GM10248 (cell line): ENCODE results near the gene FNTB.

Experiments
- CTCF ChIA-PET: fragments of 300-600 bp; sonication (Branson Sonifier 250); formaldehyde crosslinking; extraction: SDS; loops from one replicate; lab custom pipeline; 2021; ENCODE audit warnings: antibody characterized with exemption; lab: Yijun Ruan, JAX
- POLR2A ChIA-PET: fragments of 350-650 bp; sonication (Branson Sonifier 250); formaldehyde crosslinking; extraction: SDS; loops from one replicate; lab custom pipeline; 2020; ENCODE audit warnings: antibody characterized with exemption; lab: Yijun Ruan, JAX
- DNase-seq: peaks from one replicate; pipeline ENCODE4 v3.0.0; 2012; ENCODE audit errors: extremely low spot score
- TF ChIP-seq, protein P1 (sequence below): IDR thresholded peaks from 2 replicates; pipeline ENCODE4 v1.5.1; 2012; ENCODE audit warnings: mild to moderate bottlenecking, low read depth; ENCODE audit errors: extremely low read depth, missing control alignments, control extremely low read depth

Gene FNTB

DNA sequence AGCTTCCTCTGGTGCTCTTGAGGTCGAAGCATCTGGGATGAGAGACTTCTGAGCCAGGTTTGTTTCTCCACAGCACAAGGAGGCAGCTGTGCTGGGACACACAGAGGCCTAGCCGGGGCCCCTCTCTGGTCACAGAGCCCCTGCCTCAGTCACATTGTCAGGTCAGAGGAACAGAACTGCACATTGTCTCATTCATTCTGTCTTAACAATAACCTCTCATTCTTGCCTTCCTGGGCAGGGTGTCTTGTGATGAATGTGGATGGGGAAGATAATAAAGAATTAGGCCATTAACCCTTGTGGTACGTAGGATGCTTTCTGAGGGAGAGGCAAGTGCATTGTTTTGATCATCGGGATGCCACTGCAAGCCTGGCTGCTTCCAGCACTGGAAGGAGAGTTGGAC lies 29.8 kb downstream of the FNTB start:
- TF ChIP-seq, protein P1, sequence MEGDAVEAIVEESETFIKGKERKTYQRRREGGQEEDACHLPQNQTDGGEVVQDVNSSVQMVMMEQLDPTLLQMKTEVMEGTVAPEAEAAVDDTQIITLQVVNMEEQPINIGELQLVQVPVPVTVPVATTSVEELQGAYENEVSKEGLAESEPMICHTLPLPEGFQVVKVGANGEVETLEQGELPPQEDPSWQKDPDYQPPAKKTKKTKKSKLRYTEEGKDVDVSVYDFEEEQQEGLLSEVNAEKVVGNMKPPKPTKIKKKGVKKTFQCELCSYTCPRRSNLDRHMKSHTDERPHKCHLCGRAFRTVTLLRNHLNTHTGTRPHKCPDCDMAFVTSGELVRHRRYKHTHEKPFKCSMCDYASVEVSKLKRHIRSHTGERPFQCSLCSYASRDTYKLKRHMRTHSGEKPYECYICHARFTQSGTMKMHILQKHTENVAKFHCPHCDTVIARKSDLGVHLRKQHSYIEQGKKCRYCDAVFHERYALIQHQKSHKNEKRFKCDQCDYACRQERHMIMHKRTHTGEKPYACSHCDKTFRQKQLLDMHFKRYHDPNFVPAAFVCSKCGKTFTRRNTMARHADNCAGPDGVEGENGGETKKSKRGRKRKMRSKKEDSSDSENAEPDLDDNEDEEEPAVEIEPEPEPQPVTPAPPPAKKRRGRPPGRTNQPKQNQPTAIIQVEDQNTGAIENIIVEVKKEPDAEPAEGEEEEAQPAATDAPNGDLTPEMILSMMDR: no peak
- CTCF ChIA-PET: interaction anchor here (1.0 to 16.6 kb wide), 4 partner anchors 8 to 27 kb away, joined by 4 to 162 read pairs (median 6); partner anchors contain the start of gene FNTB
- no peak for DNase-seq
- POLR2A ChIA-PET: no interaction called here

DNA sequence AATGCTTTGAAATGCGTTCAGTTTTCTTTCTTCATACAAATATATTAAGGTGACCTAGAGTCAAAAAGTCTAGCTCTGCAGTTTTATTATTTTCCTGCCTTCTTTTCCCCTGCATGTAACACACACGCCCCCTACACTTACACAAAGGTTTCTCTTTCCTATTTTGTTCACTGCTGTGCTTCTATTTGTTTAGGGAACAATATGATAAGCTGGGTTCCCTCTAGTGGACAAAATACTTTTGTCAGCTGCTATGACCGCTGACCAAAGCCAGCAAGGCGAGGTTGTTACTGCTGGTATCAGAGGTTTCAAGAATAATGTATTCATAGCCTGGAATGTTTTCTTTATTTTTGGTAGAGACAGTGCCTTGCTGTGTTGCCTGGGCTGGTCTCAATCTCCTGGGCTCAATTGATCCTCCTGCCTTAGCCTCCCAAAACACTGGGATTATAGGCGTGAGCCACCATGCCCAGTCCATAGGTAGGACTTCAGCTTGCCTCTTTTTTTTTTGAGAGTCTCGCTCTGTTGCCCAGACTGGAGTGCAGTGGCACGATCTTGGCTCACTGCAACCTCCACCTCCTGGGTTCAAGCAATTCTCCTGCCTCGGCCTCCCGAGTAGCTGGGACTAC lies 33.4 kb downstream of the FNTB start:
- ChIA-PET POLR2A (interaction anchor here (1.1 kb wide), 1 partner anchor 34 kb away, joined by 3 read pairs; the partner anchor contains the start of gene FNTB), CTCF (interaction anchor here (0.6 to 16.6 kb wide), 24 partner anchors 9 to 264 kb away, joined by 3 to 162 read pairs (median 4); partner anchors contain the start of gene FNTB)
- TF ChIP-seq, protein P1: peak; percentile 61
- DNase-seq: peak; percentile 60

DNA sequence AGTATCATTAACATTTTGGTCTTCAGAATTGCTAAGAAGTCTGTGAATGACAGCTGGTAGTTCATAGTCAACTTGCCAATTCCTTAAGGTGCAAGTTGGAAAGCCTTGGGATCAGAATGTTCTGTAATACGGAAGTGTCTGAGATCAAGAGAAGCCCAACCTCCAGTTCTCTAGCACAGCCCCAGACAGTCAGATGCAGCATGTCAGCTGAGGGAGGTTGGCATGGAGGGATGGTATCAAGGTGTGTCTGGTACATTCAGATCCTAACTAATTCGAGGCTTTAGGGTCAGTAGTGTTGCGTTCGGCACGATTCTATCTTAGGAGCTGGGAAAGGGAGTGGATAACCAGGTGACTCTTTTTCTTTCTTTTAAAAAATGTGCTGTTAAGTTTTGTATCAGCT lies 38.3 kb downstream of the FNTB start:
- ChIA-PET POLR2A (no interaction called here), CTCF (interaction anchor here (0.9 to 16.6 kb wide), 4 partner anchors 9 to 35 kb away, joined by 3 to 162 read pairs (median 8); partner anchors contain the start of gene FNTB)
- DNase-seq: no peak
- TF ChIP-seq, protein P1: no peak

DNA sequence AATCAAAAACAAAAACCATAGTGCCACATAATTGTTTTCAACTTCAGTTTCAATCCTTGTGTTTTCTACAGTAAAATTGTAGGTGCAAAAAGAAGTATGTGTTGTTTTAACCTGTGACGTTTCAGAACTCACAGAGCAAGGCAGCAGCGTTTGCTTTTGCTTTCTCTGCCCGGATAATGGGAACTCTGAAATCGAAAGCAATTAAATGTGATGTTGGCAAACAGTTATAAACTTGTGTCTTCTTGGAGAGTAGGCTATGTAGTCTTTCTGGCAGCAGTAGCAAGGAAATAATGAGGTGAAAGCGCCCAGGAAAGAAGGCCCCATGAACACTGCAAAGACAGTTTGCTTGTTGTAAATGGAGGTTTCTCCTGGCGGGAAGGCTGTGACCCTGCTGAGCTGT lies 39.1 kb downstream of the FNTB start:
- DNase-seq: no peak
- ChIA-PET POLR2A (no interaction called here), CTCF (interaction anchor here (1.7 to 16.6 kb wide), 2 partner anchors 10 to 36 kb away, joined by 6 to 162 read pairs; partner anchors contain the start of gene FNTB)
- TF ChIP-seq, protein P1: no peak

DNA sequence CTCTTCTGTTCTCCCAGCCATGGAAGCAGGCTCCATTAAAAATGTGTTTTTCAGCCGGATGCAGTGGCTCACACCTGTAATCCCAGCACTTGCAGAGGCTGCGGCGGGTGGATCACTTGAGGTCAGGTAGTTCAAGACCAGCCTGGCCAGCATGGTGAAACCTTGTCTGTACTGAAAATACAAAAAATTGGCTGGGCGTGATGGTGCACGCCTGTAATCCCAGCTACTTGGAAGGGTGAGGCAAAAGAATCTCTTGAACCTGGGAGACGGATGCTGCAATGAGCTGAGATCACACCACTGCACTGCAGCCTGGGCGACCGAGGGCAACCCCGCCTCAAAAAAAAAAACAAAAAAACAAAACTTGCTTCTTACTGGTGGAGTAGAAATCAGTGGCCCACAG lies 39.8 kb downstream of the FNTB start:
- CTCF ChIA-PET: interaction anchor here (16.6 kb wide), 1 partner anchor 37 kb away, joined by 162 read pairs; the partner anchor contains the start of gene FNTB
- TF ChIP-seq, protein P1: no peak

DNA sequence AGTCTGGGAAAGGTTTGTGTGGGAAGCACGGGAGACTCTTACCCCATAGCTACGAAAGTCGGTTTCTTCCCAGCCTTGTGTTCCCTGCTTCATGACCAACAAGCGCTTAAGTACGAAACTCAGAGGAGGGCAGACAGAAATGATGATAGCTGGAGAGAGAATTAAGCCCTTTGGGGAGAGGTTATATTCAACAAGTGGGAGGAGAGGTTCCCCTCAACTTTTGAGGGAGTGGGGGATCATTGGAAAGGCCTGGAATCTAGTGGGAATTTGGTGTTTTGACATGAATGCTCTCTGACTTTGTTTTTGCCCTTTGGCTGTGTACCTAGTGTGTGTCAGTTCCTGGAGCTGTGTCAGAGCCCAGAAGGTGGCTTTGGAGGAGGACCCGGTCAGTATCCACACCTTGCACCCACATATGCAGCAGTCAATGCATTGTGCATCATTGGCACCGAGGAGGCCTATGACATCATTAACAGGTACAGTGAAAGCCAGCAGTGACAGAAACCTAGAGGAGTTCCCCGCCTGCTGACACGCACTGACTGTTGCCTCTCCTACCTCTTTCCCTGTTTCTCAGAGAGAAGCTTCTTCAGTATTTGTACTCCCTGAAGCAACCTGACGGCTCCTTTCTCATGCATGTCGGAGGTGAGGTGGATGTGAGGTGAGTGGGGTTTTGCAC lies 40.6 kb downstream of the FNTB start:
- DNase-seq: no peak
- TF ChIP-seq, protein P1: no peak
- ChIA-PET POLR2A (no interaction called here), CTCF (interaction anchor here (1.3 to 16.6 kb wide), 2 partner anchors 24 to 37 kb away, joined by 3 to 162 read pairs; partner anchors contain the start of gene FNTB)

More for the DNA sequence above, 39.8 kb downstream of the FNTB start:
- POLR2A ChIA-PET: no interaction called here
- no peak for DNase-seq
